Hepatocyte (in vitro differentiated cells): ENCODE results near the gene MRPL24.

ENCODE experiments used
- EZH2 ChIP-seq: fragments of 200-600 bp; sonication (generic); IDR thresholded peaks from 2 replicates; pipeline ENCODE4 v1.6.1; 2016; ENCODE audit warnings: antibody characterized with exemption, mild to moderate bottlenecking, borderline replicate concordance
- EZH2phosphoT487 ChIP-seq: fragments of 200-600 bp; sonication (generic); IDR thresholded peaks from one replicate; pipeline ENCODE4 v1.6.1; 2018; ENCODE audit warnings: antibody characterized with exemption, mild to moderate bottlenecking, low read depth, moderate library complexity; ENCODE audit not compliant: unreplicated experiment, severe bottlenecking
- TF ChIP-seq, protein P1 (sequence below): fragments of 200-600 bp; sonication (generic); IDR thresholded peaks from 2 replicates; pipeline ENCODE4 v1.5.1; 2016; ENCODE audit warnings: antibody characterized with exemption, mild to moderate bottlenecking; ENCODE audit not compliant: poor library complexity

DNA sequence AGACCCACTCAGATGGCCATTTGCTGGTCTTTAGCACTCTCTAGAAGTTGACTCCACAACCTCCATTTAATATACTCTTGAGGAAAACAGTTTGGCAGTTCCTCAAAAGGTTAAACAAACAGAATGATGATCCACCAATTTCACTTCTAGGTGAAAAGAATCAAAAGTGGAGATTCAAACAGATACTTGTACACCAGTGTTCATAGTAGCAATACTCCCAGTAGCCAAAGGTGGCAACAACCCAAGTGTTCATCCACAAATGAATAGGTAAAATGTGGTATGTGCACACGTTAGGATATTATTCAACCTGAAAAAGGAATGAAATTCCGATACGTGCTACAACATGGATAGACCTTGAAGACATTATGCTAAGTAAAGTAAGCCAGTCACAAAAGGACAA lies 32.7 kb upstream of the MRPL24 start:
- TF ChIP-seq, protein P1, sequence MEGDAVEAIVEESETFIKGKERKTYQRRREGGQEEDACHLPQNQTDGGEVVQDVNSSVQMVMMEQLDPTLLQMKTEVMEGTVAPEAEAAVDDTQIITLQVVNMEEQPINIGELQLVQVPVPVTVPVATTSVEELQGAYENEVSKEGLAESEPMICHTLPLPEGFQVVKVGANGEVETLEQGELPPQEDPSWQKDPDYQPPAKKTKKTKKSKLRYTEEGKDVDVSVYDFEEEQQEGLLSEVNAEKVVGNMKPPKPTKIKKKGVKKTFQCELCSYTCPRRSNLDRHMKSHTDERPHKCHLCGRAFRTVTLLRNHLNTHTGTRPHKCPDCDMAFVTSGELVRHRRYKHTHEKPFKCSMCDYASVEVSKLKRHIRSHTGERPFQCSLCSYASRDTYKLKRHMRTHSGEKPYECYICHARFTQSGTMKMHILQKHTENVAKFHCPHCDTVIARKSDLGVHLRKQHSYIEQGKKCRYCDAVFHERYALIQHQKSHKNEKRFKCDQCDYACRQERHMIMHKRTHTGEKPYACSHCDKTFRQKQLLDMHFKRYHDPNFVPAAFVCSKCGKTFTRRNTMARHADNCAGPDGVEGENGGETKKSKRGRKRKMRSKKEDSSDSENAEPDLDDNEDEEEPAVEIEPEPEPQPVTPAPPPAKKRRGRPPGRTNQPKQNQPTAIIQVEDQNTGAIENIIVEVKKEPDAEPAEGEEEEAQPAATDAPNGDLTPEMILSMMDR, result no peak
- TF ChIP-seq EZH2phosphoT487 (no peak), EZH2 (no peak)
